GM03348 (cell line): Measurements from ENCODE around the gene NPAS4.
"Not testable (repeated sequence)": the region's sequence is repeated elsewhere in the genome, so short reads cannot be mapped to it uniquely, and the experiment has no call there.

Experiments used
- DNase-seq: peaks from one replicate; pipeline ENCODE4 v3.0.0; 2012; ENCODE audit warnings: low spot score

NPAS4 gene

DNA sequence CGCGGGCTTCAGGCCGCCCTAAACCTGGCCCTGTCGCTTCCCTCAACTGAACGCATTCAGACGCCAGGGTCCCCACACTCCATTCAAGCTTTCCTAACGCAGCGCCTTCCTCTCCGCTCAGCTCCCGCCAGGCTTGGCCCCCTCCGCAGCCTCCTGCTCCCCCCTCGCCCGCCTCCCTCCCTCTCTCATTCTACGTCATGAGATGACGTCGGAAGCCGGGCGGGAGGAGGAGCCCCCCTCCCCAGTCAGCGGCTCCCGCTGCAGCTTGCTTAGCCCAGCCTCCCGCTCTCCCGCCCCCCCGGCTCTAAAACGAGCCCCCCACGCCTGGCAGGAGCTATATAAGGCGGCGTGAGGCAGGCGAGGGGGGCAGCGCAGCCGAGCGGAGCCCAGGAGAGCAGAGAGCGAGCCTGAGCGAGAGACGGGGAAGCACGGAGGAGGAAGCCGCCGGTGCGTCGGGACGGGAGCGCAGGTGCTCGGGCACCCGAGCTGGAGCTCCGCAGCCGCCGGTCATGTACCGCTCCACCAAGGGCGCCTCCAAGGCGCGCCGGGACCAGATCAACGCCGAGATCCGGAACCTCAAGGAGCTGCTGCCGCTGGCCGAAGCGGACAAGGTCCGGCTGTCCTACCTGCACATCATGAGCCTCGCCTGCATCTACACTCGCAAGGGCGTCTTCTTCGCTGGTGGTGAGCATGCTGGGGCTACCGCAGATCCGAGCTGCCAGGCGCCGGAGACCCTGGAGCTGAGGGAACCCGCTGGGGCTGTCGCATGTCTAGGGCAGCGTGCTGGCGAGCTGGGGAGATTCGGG lies at the start of gene NPAS4:
NPAS4 (plus strand) TSS at position 365 of the 806 bp plus-strand sequence; CDS start at position 510, 145 bp downstream.
- DNase-seq, result no peak

DNA sequence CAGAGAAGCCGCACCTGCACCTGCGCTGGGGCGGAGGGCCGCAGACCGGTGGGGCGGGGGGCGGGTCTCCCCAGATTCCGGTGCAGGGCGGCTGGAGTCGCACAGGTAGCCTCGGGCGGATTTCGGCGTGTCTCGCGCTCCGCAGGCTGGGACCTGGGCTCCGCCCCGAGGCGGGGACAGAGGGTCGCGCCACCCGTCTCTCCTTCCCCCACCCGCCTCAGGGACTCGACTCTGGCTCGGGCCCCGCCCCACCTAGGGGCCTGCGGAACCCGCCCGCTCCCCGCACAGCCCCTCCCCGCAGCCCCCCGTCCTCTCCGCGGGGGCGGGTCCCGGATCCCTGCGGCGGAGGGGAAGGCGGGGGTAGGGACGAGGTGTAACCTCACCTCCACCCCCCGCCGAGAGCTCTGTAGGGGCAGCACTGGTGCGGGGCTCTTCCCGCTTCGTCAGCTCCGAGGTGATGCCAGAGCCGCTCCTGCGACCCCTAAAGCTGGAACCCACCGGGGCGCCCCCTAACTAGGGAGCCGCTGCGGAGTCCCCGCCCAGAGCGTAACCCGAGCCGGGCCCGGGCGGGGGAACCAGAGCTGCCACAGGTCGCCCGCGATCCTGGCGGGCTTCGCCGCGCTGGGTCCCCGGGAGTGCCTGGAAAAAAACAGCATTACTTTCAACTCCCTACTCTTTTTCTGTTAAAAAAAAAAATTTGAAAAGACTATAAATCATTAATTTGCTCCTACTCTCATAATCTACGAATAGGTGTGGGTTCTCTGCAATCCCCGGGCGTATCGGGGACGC lies 49.0 kb upstream of the NPAS4 start, which contains the start of gene SLC29A2:
SLC29A2 (minus strand) TSS at position 134 of the 789 bp plus-strand sequence. CDS start 169 bp downstream, outside the sequence.
- DNase-seq, result peak; percentile 48

DNA sequence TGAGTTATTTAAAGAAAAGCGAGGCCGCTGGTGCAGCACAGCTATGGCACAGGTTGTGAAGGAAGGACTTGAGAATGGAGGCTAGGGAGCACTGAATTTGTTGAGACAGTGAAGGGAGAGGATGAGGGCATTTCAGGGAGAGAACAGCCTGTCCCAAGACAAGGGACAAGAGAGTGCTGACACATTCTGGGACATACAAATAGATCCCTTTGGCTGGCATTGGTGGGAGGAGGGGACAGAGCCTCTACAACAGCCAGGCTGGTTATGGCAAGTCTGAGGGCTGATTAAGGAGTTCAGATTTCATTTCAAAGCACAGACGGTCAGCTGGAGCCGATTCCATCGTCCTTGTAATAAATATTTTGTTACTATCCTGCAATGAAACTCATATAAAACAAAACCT lies 47.6 kb upstream of the NPAS4 start:
- DNase-seq, result no peak

DNA sequence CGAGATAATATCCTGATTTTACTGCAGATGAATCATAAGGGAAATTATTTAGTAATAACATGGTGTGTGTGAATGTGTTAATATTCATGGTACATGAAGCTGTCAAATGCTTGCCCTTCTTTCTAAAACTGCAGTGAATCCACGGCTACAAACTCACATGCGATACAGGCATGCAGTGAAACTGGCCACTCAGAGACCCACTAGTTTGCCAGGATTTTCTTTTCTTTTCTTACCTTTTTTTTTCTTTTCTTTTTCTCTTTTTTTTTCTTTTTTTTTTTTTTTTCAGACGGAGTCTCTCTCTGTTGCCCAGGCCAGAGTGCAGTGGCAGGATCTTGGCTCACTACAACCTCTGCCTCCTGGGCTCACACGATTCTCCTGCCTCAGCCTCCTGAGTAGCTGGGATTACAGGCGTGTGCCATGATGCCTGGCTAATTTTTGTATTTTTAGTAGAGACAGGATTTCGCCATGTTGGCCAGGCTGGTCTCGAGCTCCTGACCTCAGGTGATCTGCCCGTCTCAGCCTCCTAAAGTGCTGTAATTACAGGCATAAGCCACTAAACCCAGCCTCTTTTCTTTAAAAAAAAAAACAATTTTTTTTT lies 47.0 kb upstream of the NPAS4 start:
- not testable (repeated sequence) for DNase-seq

DNA sequence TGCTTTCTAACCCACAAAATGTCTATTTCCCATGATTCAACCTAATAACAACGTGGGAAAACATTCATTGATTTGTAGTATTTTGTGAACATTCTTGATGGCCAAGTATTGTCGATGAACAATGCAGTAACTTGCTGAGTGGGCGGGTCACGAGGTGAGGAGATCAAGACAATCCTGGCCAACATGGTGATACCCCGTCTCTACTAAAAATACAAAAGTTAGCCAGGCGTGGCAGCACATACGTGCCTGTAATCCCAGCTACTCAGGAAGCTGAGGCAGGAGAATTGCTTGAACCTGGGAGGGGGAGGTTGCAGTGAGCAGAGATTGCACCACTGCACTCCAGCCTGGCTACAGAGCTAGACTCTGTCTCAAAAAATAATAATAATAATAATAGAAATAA lies 40.6 kb upstream of the NPAS4 start:
- DNase-seq, result not testable (repeated sequence)

- not testable (repeated sequence) for DNase-seq
Observed at GRCh38 chr11:66384316-66384715, 36.5 kb upstream of the NPAS4 start.

- peak; percentile 81 for DNase-seq
Observed at GRCh38 chr11:66386171-66387069, 34.4 kb upstream of the NPAS4 start.

DNA sequence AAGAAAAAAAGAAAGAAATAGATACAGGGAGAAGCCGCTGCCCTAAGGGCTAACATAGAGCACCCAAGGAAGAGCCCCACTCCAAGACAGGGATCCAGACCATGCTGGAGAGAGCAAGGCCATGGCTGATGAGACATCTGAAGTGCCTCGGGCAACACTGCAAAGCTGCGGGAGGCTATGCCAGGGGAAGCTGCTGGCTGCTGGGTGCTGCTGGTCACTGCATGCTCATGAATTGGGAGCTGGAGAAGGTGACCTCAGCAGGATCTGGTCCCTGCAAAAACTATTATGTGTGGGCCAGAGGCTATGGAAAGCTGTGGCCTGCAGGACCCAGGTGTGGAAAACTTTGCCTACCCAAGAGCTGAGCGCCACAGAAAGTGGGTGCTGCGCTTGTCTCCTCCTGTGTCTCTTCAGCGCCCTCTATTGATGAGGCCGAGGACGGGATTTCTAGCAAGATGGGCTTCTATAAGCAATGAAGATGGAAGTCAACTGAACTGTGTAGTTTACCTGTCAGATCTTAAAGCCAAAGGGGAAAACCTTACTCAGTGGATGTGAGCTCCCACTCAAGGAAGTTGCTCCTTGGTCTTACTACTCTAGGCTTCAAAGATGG lies 32.0 kb upstream of the NPAS4 start:
- DNase-seq, result peak; percentile 73

DNA sequence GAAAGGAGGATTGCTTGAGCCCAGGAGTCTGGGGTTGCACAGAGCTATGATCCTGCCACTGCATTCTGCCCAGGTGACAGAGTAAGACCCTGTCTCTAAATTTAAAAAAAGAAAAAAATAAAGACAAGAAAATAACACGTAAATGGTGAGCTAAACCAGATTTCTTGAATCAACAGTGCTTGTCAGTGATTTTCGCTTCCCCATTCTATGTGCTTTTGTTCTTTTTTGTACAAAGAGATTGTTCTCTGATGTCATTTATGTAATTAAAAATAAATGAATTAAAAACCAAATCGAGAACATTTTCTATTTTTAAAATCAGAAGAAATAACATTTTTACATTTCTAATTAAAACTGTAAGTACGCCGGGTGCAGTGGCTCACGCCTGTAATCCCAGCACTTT lies 29.5 kb upstream of the NPAS4 start:
- no peak for DNase-seq

DNA sequence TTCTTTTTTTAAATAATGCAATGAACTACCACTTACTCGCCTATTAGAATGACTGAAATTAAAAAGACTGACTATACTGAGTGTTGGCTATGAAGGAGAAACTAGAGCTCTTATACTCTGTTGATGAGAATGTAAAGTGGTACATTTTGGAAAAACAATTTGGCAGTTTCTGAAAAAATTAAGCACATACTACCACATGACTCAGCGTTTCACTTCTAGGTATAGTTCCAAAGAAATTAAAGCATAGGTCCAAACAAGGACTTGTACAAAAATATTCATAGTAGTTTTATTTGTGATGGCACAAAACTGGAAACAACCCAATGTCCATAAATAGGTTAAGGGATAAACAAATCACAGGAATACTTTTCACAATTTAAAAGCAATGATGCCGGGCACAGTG lies 26.9 kb upstream of the NPAS4 start:
- DNase-seq, result no peak

GRCh38 chr11:66407651-66408050 lies 13.2 kb upstream of the NPAS4 start:
- DNase-seq, result no peak

- DNase-seq, result peak; percentile 97
Observed at GRCh38 chr11:66408488-66409214, 12.2 kb upstream of the NPAS4 start.

- no peak for DNase-seq
Observed at GRCh38 chr11:66409226-66409625, 11.6 kb upstream of the NPAS4 start.

DNA sequence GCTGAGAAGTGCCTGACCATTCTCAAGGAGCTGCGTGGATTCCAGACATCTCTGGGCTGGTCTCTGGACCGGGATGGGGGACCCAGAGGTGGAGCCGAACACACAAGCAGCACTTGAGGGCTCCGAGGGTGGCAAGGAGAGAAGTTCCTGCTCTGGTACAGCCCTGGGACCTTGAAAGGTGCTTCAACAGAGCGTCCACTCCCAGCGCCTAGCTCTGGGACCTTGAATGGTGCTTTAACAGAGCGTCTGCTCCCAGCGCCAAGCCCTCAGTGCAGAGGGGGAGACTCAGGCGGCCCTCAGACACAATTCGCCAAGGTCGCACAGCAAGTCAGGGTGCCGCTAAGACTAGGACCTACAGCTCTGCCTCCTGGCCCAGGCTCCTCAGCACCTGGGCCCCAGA lies 10.6 kb upstream of the NPAS4 start:
- no peak for DNase-seq

GRCh38 chr11:66411323-66411722 lies 9.5 kb upstream of the NPAS4 start:
- no peak for DNase-seq

- DNase-seq, result no peak
Observed at GRCh38 chr11:66412110-66412509, 8.7 kb upstream of the NPAS4 start.

GRCh38 chr11:66413167-66413566 lies 7.7 kb upstream of the NPAS4 start:
- DNase-seq, result no peak

DNA sequence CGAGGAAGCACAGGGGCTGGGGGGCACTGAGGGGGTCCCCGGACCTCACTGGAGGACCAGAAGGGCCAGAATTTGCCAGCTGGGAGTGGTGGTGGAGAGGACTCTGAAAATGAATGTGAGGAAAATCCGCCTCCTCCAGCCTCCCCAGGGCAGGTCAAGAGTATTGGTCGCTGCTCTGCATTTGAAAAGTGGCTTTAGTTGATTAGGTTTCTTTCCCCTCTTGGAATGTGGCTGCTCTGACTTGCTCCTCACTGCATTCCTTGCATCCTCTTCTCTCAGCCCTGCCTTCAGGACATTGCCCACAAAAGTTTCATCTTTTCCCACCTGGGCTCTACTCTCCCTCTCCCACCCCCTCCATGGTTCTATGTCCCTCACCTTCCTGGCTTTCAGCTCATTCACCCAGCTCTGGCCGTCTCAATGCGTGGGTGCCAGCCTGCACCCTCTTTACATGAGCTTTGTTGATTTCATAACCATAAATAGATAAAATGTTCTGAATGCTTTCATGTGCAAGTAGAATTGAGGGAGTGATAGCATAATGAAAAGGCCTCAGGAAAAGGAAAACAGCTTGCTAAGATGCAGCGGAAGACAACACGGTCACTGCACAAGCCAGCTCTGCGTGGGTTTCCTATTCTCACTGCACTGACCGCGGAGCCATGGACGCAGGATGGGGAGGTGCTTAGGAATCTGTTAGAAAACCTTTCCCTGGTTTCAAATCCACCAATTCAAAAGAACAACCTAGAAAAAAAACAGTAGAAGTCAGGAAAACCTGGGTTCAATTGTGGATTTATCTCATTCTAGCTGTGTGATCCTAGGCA lies 6.5 kb upstream of the NPAS4 start:
- DNase-seq, result no peak

GRCh38 chr11:66415423-66415822 lies 5.4 kb upstream of the NPAS4 start:
- DNase-seq, result no peak

DNA sequence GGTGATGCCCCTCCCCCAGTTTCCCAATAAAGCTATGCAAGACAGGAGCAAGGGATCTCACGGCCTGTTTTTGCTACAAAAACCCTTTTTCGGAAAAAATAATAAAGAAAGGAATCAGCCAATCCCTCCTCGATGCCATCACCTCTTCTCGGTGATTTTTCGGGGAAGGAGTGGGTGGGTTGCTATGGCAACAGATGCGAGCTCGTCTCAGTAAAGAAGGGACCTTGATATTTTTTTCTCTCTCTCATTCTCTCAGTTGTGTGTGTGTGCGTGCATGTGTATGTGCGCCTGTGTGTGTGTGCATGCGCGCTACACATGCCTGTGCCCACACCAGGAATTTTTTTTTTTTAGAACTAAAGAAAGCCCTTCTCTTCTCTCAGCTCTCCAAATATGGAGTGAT lies 3.8 kb upstream of the NPAS4 start:
- no peak for DNase-seq
